ENCODE results near the gene TINAGL1. TPM values are rescaled to one million over a fixed set of nuclear protein-coding genes. Genes with fewer than 3 reads are reported as not detected.

Gene TINAGL1
- total RNA-seq, 1 donor from 2014 or later, result 56.0 TPM

GRCh38 chr1:31568895-31569595, 7.3 kb upstream of the TINAGL1 start:
- DNase-seq, result no peak

- DNase-seq, result no peak
These were observed 6.6 kb upstream of the TINAGL1 start for GRCh38 chr1:31569596-31570173.

GRCh38 chr1:31570228-31570627, 6.1 kb upstream of the TINAGL1 start:
- no peak for DNase-seq

GRCh38 chr1:31570906-31571305, 5.4 kb upstream of the TINAGL1 start:
- no peak for DNase-seq

GRCh38 chr1:31571340-31572295, 4.7 kb upstream of the TINAGL1 start:
- no peak for DNase-seq

GRCh38 chr1:31572323-31573104, 3.8 kb upstream of the TINAGL1 start:
- no peak for DNase-seq

GRCh38 chr1:31573261-31573660, 3.1 kb upstream of the TINAGL1 start:
- no peak for DNase-seq

- no peak for DNase-seq
These were observed 1.5 kb upstream of the TINAGL1 start for GRCh38 chr1:31574749-31575368.

- DNase-seq, result no peak
These were observed 760 bp upstream of the TINAGL1 start for GRCh38 chr1:31575369-31576140.

- no peak for DNase-seq
These were observed 584 bp downstream of the TINAGL1 start for GRCh38 chr1:31576743-31577455.

- DNase-seq, result no peak
These were observed 1.3 kb downstream of the TINAGL1 start for GRCh38 chr1:31577515-31578192.

- DNase-seq, result peak; percentile 44
These were observed 3.1 kb downstream of the TINAGL1 start for GRCh38 chr1:31579374-31579773.

- no peak for DNase-seq
These were observed 4.2 kb downstream of the TINAGL1 start for GRCh38 chr1:31580513-31580870.

- no peak for DNase-seq
These were observed 4.7 kb downstream of the TINAGL1 start for GRCh38 chr1:31580891-31581603.

GRCh38 chr1:31581821-31582810, 5.8 kb downstream of the TINAGL1 start:
- DNase-seq, result no peak

- no peak for DNase-seq
These were observed 7.0 kb downstream of the TINAGL1 start for GRCh38 chr1:31583082-31583994.

All from tongue (tissue), 2 donors.